NCI-H2029 (cell line): Measurements from ENCODE around the gene ADGRA1.
"Not testable (repeated sequence)": the region's sequence is repeated elsewhere in the genome, so short reads cannot be mapped to it uniquely, and the experiment has no call there.

ENCODE experiments used
- DNase-seq: peaks from one replicate; lab custom pipeline; 2025; lab: John Stamatoyannopoulos, UW

The ADGRA1 gene

DNA sequence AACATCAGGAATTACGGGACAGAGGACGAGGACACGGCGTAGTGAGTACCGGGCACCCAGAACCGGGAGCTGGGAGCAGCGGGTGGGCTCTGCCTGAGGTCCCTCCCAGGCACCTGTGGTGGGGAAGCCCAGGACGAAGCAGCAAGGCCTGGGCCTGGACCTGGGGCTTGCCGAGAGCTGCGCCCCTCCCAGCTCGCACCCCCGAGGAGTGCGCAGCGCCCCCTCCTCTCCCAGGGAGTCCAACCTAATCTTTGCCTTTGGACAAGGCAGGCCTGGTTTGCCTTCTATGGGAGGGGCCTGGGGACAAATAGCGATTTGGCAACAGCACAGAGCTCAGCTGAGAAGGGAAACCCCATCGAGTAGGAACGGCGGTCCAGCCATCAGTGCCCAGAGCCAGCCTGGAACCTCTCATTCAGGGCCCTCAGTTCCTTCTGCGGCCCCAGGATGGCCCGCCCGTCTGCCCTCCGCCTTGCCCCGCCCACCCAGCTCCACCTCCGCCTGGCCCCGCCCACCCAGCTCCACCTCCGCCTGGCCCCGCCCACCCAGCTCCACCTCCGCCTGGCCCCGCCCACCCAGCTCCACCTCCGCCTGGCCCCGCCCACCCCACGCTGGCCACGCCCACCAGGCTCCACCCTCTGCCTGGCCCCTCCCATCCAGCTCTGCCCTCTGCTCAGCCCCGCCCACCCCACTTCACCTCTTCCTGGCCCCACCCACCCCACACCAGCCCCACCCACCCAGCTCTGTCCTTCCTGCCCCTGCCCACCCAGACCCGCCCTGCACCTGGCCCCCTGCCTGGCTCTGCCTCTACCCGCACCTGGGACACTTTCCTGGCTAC, 39.8 kb downstream of the ADGRA1 start:
- DNase-seq: no peak

DNA sequence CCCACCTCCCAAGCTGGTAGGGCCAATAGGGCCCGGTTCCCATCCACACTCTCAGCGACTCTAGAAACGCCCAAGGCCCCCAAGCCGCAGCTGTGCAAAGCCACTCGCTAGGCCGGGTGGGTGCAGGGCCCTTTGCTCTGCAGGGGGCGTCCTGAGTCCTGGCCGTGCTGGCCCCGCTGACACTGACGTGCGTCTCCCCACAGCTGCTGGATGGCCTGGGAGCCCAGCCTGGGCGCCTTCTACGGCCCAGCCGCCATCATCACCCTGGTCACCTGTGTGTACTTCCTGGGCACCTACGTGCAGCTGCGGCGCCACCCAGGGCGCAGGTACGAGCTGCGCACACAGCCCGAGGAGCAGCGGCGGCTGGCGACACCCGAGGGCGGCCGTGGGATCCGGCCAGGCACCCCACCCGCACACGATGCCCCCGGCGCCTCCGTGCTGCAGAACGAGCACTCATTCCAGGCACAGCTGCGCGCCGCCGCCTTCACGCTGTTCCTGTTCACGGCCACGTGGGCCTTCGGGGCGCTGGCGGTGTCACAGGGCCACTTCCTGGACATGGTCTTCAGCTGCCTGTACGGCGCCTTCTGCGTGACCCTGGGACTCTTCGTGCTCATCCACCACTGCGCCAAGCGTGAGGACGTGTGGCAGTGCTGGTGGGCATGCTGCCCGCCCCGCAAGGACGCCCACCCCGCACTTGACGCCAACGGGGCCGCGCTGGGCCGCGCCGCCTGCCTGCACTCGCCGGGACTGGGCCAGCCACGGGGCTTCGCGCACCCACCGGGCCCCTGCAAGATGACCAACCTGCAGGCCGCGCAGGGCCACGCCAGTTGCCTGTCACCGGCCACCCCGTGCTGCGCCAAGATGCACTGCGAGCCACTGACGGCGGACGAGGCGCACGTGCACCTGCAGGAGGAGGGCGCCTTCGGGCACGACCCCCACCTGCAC, 40.7 kb downstream of the ADGRA1 start:
- DNase-seq: no peak

DNA sequence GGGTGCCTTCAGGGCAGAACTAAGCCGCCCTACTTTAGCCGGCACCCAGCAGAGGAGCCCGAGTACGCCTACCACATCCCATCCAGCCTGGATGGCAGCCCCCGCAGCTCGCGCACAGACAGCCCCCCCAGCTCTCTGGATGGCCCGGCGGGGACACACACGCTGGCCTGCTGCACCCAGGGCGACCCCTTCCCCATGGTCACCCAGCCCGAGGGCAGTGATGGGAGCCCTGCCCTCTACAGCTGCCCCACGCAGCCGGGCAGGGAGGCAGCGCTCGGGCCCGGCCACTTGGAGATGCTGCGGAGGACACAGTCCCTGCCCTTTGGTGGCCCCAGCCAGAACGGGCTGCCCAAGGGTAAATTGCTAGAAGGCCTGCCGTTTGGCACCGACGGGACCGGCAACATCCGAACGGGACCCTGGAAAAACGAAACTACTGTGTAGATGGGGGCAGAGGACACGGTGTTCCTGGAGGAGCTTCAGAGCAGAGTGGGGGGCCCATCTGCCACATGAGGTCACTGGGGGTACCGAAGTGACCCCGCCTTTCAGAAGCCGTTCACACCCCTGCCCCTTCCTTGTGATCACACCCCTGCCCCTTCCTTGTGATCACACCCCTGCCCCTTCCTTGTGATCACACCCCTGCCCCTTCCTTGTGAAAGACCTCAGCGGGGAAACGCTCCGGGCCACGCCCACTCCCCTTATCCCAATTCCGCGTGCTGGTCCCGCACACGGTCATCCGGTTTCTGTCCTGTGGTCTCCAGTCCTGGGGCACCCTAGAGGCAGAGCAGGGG, 41.5 kb downstream of the ADGRA1 start:
- no peak for DNase-seq

- no peak for DNase-seq
Observed at GRCh38 chr10:133129859-133130495, 42.3 kb downstream of the ADGRA1 start.

GRCh38 chr10:133130602-133131001, 42.9 kb downstream of the ADGRA1 start:
- DNase-seq: no peak

GRCh38 chr10:133131053-133131452, 43.3 kb downstream of the ADGRA1 start:
- no peak for DNase-seq

- no peak for DNase-seq
Observed at GRCh38 chr10:133131734-133132472, 44.2 kb downstream of the ADGRA1 start.

DNA sequence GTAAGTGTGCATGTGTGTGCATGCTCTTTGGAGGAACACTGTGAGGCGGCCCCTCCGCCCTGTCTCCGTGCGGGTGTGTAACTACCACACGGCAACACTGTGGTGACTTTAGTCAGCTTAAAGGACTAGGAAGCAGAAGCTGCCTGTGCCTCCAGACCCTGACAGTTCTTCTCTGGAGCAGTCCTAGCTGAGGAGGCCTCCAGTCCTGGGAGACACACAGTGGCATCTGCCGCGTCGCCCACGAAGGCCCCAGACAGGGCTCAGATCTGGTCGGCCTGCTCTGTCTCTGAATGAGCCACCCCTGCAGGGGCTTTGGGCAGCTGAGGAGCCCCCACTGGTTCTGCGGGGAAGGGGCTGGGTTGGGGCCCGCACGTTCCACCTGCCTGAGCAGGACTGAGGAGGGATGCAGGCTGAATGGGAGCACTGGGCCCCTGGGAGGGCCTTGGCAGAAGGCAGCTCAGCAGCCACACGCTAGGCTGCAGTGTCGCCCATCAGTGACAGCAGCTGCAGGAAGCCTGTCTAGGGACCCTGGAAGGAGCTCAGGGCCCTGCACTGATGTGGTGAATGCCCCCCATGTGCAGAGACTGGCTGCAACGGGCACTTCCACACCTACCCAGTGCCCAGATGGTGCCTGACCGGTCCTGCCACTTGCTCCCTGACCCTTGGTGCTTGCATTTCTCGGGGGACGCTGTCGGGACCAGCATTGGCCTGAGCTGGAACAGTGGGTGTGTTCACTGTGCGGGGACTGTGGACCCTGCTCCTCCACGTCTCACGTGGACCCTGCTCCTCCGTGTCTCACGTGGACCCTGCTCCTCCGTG, 45.0 kb downstream of the ADGRA1 start:
- DNase-seq: no peak

DNA sequence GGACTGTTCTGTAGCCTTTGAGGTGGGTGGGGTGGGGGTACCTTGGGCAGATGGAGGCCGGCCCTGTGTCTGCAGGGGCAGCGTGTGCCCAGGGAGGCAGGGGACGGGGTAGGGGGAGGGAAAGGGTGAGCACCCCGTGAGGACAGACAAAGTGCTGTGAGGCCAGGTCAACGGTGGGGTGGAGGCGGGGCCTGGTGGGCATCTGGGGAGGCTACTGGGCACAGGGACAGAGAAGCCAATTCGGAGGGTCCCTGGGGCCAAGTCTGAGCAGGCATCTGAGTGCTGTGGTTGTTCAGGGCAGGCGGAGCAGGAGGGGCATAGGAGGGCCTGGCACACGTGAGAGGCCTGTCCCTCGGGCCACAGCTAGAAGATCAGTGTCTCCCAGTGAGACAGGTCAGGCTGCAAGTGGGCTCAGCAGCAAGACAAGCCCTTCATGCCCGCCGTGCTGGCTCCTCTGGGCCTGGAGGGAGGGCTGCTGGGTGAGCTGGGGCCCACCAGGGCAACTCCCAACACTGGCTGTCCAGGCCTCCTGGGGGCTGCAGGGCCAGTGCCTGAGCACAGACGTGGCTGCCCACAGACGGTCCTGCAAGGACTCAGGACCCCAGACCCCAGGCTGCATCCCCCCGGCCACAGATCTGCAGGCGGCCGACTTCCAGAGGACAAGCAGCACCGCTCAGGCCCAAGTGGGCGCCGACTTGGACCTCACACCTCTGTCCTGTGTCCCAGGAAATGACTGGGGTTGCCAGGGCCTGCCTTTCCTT, 45.9 kb downstream of the ADGRA1 start:
- DNase-seq: no peak

DNA sequence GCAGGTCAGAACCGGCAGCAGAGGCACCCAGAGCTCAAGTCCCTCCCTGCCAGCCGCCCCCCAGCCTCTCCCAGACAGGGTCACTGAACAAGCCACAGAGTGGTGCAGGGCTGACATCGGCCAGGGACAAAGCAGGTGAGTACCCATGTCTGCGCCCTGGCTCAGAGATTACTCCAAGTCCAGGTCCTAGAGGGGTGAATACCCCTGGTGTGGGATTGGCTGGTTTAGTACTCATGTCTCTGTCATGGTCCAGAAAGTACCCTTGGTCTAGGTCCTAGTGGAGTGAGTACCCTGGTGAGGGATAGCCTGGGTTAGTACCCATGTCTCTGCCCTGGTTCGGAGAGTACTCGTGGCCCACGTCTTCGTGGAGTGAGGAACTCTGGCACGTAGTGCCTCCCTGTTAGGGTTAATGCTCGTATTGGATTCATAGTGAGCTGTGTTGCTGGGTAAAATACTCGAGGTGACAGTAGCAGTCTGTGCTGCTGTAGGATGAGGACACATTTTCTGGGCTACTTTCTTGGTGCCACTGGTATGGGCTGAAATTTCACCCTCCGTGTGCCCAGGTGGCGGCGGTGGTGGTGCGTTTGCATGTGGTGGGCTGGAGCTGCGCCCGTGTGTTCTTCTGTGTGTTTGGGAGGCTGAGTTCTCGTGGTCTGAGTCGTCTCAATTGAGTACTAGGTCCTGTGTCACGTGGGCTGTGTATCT, 46.8 kb downstream of the ADGRA1 start:
- no peak for DNase-seq

DNA sequence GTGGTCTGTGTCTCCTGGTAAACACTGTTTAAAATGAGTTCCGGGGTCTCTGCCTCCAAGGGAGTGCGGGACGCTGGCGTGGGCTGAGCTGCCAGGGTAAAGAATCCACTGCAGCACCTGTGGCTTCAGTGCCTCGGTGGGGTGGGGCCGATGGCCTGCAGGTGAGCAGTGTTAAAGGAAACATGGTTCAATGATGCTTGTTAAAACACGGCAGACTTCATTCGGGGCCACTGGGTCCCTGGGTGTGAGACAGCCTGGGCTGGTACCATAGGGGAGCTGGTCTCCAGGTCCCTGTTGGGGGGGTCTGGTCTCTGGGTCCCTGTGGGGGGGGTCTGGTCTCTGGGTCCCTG, 47.4 kb downstream of the ADGRA1 start:
- DNase-seq: no peak

- not testable (repeated sequence) for DNase-seq
Observed at GRCh38 chr10:133137486-133138145, 49.9 kb downstream of the ADGRA1 start.

DNA sequence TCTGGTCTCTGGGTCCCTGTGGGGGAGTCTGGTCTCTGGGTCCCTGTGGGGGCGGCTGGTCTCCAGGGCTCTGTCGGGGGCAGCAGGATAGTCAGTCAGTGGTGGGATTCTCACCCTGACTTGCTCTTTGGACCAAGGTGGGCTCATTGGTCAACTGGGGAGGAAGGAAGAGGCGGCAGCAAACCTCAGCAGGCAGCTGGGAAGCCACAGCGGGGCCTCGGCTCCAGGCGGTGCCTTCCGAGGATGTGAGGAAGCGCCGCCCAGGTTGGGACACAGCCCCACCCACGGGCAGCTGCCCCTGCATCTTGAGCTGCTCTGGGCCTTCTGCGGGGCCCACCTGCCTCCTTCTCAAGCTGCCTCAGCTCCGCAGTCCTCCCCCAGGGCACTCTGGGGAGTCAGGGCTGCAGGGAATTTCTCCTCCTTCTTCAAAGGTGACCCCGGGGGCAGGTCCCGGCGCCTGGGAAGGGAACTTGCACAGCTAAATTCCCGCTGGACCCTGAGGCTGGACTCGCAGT, 51.9 kb downstream of the ADGRA1 start:
- DNase-seq: no peak

DNA sequence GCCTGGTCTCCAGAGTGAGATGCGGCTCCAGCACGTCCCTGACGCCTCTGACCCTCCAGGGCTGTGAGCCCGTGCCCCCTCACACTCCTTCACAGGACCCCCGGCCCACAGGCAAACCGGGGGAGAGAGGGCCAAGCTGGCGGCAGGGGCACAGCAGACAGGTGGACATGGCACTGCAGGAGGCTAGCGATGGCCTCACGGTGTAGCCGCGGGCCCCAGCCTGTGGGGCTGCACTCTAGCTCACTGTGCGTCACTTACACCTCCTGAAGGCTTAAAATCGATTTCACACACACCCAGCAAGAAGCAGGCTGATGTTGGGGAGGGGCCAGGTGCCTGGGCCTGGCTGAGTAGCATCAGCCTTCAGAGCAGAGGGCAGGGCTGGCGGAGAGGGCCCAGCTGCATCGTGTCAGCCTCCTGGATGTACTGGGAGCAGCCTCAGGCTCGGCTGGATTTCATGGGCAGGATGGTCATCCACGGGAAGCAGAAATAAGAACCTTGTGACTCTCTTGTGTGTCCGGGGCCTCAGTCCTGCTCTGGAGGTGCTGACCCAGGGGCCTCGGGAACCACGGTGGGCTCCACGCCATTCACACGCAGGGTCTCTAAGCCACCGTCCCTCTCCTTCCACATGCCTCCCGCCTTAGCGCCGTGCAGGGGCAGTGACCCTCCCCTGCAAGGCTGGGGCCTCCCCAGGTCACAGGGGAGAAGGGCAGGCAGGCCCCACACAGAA, 52.9 kb downstream of the ADGRA1 start:
- no peak for DNase-seq

GRCh38 chr10:133141144-133141957, 53.6 kb downstream of the ADGRA1 start:
- DNase-seq: no peak

DNA sequence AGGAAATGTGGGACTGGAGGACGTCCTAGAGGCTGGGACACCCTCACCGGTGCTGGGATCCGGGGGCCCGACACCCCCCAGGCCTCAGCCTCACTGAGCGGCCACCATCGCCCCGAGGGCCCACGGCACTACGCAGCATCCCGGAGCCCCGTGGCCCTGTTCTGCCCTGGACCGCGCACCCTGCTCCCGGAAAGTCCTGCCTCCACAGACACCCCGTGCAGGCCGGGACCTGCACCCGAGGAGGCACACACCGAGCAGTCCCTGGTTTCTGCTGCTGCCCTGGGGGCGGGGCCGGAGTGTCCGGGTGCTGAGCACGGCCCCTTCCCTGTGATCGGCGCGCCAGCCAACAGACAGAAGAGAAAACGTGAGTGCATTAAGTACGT, 54.2 kb downstream of the ADGRA1 start:
- no peak for DNase-seq
